ENCODE results near the gene CEP83.

DNA sequence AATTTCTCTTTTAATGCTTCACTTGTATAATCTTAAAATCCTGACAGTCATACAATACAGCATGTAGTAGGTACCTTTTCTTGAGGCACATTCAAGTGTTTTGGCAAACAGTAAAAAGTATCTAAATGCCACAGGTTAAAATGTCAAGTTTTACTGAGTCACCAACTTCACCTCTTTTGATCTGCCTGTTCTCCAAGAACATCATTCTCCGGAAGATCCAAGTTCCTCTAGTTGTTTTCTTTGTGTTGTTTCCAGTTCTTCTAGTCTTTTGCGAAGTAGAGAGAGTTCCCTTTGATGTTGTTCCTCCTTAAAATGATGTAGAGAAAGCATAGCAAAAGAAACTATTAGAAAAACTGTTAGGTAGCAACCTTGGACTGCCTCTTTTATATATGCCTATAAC is 151.1 kb downstream of the CEP83 start:
- TF ChIP-seq, protein P1, sequence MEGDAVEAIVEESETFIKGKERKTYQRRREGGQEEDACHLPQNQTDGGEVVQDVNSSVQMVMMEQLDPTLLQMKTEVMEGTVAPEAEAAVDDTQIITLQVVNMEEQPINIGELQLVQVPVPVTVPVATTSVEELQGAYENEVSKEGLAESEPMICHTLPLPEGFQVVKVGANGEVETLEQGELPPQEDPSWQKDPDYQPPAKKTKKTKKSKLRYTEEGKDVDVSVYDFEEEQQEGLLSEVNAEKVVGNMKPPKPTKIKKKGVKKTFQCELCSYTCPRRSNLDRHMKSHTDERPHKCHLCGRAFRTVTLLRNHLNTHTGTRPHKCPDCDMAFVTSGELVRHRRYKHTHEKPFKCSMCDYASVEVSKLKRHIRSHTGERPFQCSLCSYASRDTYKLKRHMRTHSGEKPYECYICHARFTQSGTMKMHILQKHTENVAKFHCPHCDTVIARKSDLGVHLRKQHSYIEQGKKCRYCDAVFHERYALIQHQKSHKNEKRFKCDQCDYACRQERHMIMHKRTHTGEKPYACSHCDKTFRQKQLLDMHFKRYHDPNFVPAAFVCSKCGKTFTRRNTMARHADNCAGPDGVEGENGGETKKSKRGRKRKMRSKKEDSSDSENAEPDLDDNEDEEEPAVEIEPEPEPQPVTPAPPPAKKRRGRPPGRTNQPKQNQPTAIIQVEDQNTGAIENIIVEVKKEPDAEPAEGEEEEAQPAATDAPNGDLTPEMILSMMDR (IDR thresholded peaks at IDR 0.05), result no peak
- TF ChIP-seq POLR2A (IDR thresholded peaks at IDR 0.05), result no peak
